NCI-H82 treated with DMSO at 0.1 percent for 48 hours (cell line): ENCODE data around the gene CYREN.
"Not testable (repeated sequence)": the region's sequence is repeated elsewhere in the genome, so short reads cannot be mapped to it uniquely, and the experiment has no call there.

Source experiments
- DNase-seq: peaks from one replicate; lab custom pipeline; 2025; ENCODE audit not compliant: unreplicated experiment; lab: John Stamatoyannopoulos, UW

CYREN gene

GRCh38 chr7:135170274-135170997, at the start of gene CYREN:
TSS of gene CYREN (minus strand) at chr7:135170707. CDS start at chr7:135168922, 1,785 bp downstream.
- peak; percentile 78 for DNase-seq

- DNase-seq, result no peak
Measured at GRCh38 chr7:135217645-135218509, 47.4 kb upstream of the CYREN start.

- DNase-seq, result no peak
Measured at GRCh38 chr7:135215698-135216097, 45.2 kb upstream of the CYREN start.

- no peak for DNase-seq
Measured at GRCh38 chr7:135215180-135215579, 44.7 kb upstream of the CYREN start.

- no peak for DNase-seq
Measured at GRCh38 chr7:135213831-135214230, 43.3 kb upstream of the CYREN start.

GRCh38 chr7:135211946-135212685, 41.6 kb upstream of the CYREN start:
- not testable (repeated sequence) for DNase-seq

- DNase-seq, result peak; percentile 82
Measured at GRCh38 chr7:135211179-135211945, 40.9 kb upstream of the CYREN start, which contains the start of gene WDR91. TSS of gene WDR91 (minus strand) at chr7:135211526. CDS start at chr7:135211502, 24 bp downstream.

GRCh38 chr7:135210888-135211178, 40.3 kb upstream of the CYREN start:
- no peak for DNase-seq

GRCh38 chr7:135209225-135209834, 38.8 kb upstream of the CYREN start:
- DNase-seq, result no peak

GRCh38 chr7:135208102-135208793, 37.7 kb upstream of the CYREN start:
- no peak for DNase-seq

- DNase-seq, result no peak
Measured at GRCh38 chr7:135207406-135208101, 37.0 kb upstream of the CYREN start.

- DNase-seq, result no peak
Measured at GRCh38 chr7:135206941-135207391, 36.5 kb upstream of the CYREN start.

GRCh38 chr7:135205850-135206249, 35.3 kb upstream of the CYREN start:
- no peak for DNase-seq

- DNase-seq, result no peak
Measured at GRCh38 chr7:135204876-135205275, 34.4 kb upstream of the CYREN start.

- no peak for DNase-seq
Measured at GRCh38 chr7:135204341-135204749, 33.8 kb upstream of the CYREN start.

GRCh38 chr7:135201350-135201749, 30.8 kb upstream of the CYREN start:
- DNase-seq, result no peak

- no peak for DNase-seq
Measured at GRCh38 chr7:135200821-135201331, 30.4 kb upstream of the CYREN start.

GRCh38 chr7:135199439-135199838, 28.9 kb upstream of the CYREN start:
- no peak for DNase-seq
